ENCODE data around the gene CXCL14.

DNA sequence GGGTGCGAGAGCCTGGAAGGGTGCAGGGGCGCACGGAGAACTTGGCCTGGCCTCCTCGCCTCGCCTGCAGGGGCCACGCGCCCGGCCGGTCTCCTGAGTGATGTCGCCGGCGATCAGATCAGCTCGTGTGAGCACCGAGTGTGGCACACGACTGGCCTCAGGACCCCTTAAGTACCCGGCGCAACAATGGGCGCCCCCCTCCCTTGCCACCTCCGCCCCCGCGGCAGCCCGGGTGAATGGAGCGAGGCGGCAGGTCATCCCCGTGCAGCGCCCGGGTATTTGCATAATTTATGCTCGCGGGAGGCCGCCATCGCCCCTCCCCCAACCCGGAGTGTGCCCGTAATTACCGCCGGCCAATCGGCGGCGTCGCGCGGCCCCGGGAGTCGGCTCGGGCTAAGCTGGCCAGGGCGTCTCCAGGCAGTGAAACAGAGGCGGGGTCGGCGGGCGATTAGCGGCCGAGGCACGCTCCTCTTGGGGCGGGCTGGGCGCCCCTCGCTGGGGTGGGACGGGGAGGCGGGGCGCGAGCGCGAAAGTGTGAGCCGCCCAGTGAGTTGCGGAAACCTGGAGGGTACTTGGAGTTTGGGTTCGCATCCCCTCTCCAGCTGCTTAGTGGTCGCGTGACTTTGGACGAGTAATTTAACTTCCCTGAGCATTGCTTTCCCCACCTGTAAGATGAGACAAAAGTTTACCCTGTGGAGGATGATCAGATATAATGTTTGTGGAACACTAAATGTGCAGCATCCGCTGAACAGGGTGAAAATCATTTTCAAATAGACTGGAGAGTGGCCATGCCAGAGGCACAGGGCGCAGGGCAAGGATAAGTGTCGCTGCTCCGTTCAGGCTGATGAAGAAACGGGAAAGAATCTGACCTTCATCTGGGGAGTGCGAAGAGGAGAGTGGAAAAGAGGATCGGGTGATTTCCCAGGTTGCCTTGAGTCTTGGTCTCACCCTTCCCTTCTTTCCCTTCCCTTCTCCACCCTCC, 42.7 kb downstream of the CXCL14 start, which contains the start of gene NEUROG1:
- TF ChIP-seq POLR2AphosphoS5 (IDR thresholded peaks at IDR 0.05; ENCODE audit: low read depth, low read length) (no peak), POLR2A (IDR thresholded peaks at IDR 0.05; ENCODE audit: low read depth, low read length) (no peak)
